ENCODE results near the gene CSAD.

CSAD gene

DNA sequence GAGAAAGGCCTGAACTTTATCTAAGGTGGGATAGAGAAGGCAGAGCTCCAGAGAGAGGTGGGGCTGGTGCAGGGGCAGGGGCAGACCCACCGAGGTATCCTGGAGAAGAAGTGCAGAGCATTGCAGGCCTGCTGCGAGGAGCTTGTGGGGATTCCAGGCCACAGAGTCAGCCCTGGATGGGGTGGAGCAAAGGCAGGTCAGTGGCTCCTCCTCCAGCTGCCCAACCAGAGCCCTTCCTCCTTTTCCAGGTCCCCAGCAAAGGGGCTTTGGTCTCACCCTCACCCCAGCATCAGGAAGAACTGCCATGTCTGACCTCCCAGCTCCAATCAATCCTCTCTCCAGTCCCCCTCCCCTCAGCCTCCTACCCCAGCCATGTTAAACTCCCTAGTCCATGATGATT is 20.1 kb downstream of the CSAD start:
- DNase-seq (ENCODE audit: extremely low spot score): no peak
- ChIA-PET POLR2A (interaction anchor here (1.2 to 3.7 kb wide), 5 partner anchors 20 to 160 kb away, joined by 3 to 27 read pairs (median 6); partner anchors contain the start of genes CSAD, PFDN5 and ZNF740), CTCF (interaction anchor here (0.9 to 3.5 kb wide), 9 partner anchors 12 to 161 kb away, joined by 3 to 21 read pairs (median 8); partner anchors contain the start of gene AAAS)
- TF ChIP-seq SUZ12 (IDR thresholded peaks at IDR 0.05): no peak
- TF ChIP-seq NFRKB (IDR thresholded peaks at IDR 0.05): no peak
- no peak for TF ChIP-seq BHLHE40 (IDR thresholded peaks at IDR 0.05; ENCODE audit: borderline replicate concordance)

DNA sequence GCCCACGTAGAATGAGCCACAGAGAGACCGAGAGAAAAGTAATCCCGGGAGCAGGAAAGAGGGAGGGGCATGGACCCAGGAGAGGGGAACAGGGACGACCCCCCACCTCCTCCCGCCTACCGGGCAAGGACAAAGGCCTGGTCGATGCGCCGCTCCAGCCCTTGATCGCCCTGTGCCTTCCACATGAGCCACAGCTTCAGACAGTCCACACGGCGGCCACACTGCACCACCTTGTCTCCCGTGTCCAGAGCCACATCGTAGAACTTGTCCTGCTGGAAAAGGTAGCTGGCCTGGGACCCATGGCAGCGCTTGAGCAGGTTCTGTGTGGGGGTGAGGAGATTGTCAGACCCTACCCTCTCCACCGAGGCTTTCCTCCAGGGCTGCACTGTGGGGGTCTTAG is 20.7 kb downstream of the CSAD start:
- TF ChIP-seq ZNF384 (IDR thresholded peaks at IDR 0.05): no peak
- no peak for TF ChIP-seq FOXA1 (IDR thresholded peaks at IDR 0.05)
- no peak for TF ChIP-seq LEF1 (IDR thresholded peaks at IDR 0.05; ENCODE audit: borderline replicate concordance)
- TF ChIP-seq ELF4 (IDR thresholded peaks at IDR 0.05): no peak
- no peak for DNase-seq (ENCODE audit: extremely low spot score)
- CTCF ChIA-PET: interaction anchor here (0.7 to 3.5 kb wide), 18 partner anchors 9 to 161 kb away, joined by 3 to 21 read pairs (median 6); partner anchors contain the start of genes AAAS and MYG1
- POLR2A ChIA-PET: interaction anchor here (0.7 to 3.7 kb wide), 7 partner anchors 11 to 161 kb away, joined by 3 to 27 read pairs (median 5); partner anchors contain the start of genes CSAD, PFDN5 and ZNF740

- DNase-seq (ENCODE audit: extremely low spot score): peak; percentile 94
- POLR2A ChIA-PET: interaction anchor here (0.7 to 3.7 kb wide), 10 partner anchors 12 to 266 kb away, joined by 3 to 27 read pairs (median 4); partner anchors contain the start of genes CSAD, PFDN5, SPRYD3 and ZNF740
Observed at GRCh38 chr12:53159195-53159839, 21.4 kb downstream of the CSAD start.

GRCh38 chr12:53152390-53152789 is 28.3 kb downstream of the CSAD start:
- POLR2A ChIA-PET: no interaction called here
- TF ChIP-seq FOXK2 (IDR thresholded peaks at IDR 0.05) (no peak), BHLHE40 (IDR thresholded peaks at IDR 0.05; ENCODE audit: borderline replicate concordance) (no peak), ELF4 (IDR thresholded peaks at IDR 0.05) (no peak), FOXA1 (IDR thresholded peaks at IDR 0.05) (no peak), CTBP1 (IDR thresholded peaks at IDR 0.05; ENCODE audit: borderline replicate concordance) (no peak), ARNT (IDR thresholded peaks at IDR 0.05) (no peak), L3MBTL2 (conservative IDR thresholded peaks at IDR 0.05) (no peak), TARDBP (IDR thresholded peaks at IDR 0.05) (no peak), NFRKB (IDR thresholded peaks at IDR 0.05) (no peak), LEF1 (IDR thresholded peaks at IDR 0.05; ENCODE audit: borderline replicate concordance) (no peak), PKNOX1 (IDR thresholded peaks at IDR 0.05) (no peak)
- no peak for DNase-seq (ENCODE audit: extremely low spot score)
- CTCF ChIA-PET: no interaction called here

More at GRCh38 chr12:53159195-53159839, 21.4 kb downstream of the CSAD start:
- no peak for TF ChIP-seq HDGF (IDR thresholded peaks at IDR 0.05; ENCODE audit: borderline replicate concordance)
- TF ChIP-seq PKNOX1 (IDR thresholded peaks at IDR 0.05): no peak
- TF ChIP-seq NFRKB (IDR thresholded peaks at IDR 0.05): no peak
- TF ChIP-seq ZNF384 (IDR thresholded peaks at IDR 0.05): no peak
- no peak for TF ChIP-seq LEF1 (IDR thresholded peaks at IDR 0.05; ENCODE audit: borderline replicate concordance)
- TF ChIP-seq FOXK2 (IDR thresholded peaks at IDR 0.05): no peak
- no peak for TF ChIP-seq BHLHE40 (IDR thresholded peaks at IDR 0.05; ENCODE audit: borderline replicate concordance)
- TF ChIP-seq SP1 (IDR thresholded peaks at IDR 0.05): no peak
- no peak; the same call in 1 of the 2 replicates for TF ChIP-seq L3MBTL2 (conservative IDR thresholded peaks at IDR 0.05)
- no peak for TF ChIP-seq SUZ12 (IDR thresholded peaks at IDR 0.05)
- no peak for TF ChIP-seq CTBP1 (IDR thresholded peaks at IDR 0.05; ENCODE audit: borderline replicate concordance)
- no peak for TF ChIP-seq FOXA1 (IDR thresholded peaks at IDR 0.05)
- TF ChIP-seq FOXM1 (IDR thresholded peaks at IDR 0.05; ENCODE audit: borderline replicate concordance): no peak
- TF ChIP-seq ARNT (IDR thresholded peaks at IDR 0.05): no peak
- no peak for TF ChIP-seq ELF4 (IDR thresholded peaks at IDR 0.05)
- TF ChIP-seq TARDBP (IDR thresholded peaks at IDR 0.05): no peak
- CTCF ChIA-PET: interaction anchor here (0.6 to 3.5 kb wide), 23 partner anchors 9 to 361 kb away, joined by 3 to 21 read pairs (median 4); partner anchors contain the start of genes AAAS, MYG1 and SOAT2

- ChIA-PET POLR2A (no interaction called here), CTCF (interaction anchor here (1.2 kb wide), 1 partner anchor 9 kb away, joined by 4 read pairs; no protein-coding TSS in a partner anchor)
- DNase-seq (ENCODE audit: extremely low spot score): no peak
- TF ChIP-seq ARNT (IDR thresholded peaks at IDR 0.05) (no peak), HDGF (IDR thresholded peaks at IDR 0.05; ENCODE audit: borderline replicate concordance) (no peak), FOXK2 (IDR thresholded peaks at IDR 0.05) (no peak), SP1 (IDR thresholded peaks at IDR 0.05) (no peak), NFRKB (IDR thresholded peaks at IDR 0.05) (no peak), ZNF384 (IDR thresholded peaks at IDR 0.05) (no peak), L3MBTL2 (conservative IDR thresholded peaks at IDR 0.05) (no peak), BHLHE40 (IDR thresholded peaks at IDR 0.05; ENCODE audit: borderline replicate concordance) (no peak), CTBP1 (IDR thresholded peaks at IDR 0.05; ENCODE audit: borderline replicate concordance) (no peak), SUZ12 (IDR thresholded peaks at IDR 0.05) (no peak)
Observed at GRCh38 chr12:53151039-53151438, 29.7 kb downstream of the CSAD start.

DNA sequence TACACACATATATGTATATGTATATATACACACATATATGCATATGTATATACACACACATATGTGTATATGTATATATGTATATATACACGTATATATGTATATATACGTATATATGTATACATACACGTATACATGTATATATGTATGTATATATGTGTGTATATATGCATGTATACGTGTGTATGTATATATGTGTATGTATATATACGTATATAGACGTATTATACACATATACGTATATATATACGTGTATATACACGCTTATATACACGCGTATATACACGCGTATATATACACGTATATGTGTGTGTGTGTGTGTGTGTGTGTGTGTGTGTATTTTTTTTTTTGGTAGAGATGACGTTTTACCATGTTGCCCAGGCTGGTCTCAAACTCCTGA is 33.1 kb downstream of the CSAD start:
- CTCF ChIA-PET: no interaction called here

More for the DNA sequence above, 33.1 kb downstream of the CSAD start:
- no peak for DNase-seq (ENCODE audit: extremely low spot score)
- TF ChIP-seq PKNOX1 (IDR thresholded peaks at IDR 0.05) (no peak), LEF1 (IDR thresholded peaks at IDR 0.05; ENCODE audit: borderline replicate concordance) (no peak), L3MBTL2 (conservative IDR thresholded peaks at IDR 0.05) (no peak), TARDBP (IDR thresholded peaks at IDR 0.05) (no peak), FOXK2 (IDR thresholded peaks at IDR 0.05) (no peak), FOXM1 (IDR thresholded peaks at IDR 0.05; ENCODE audit: borderline replicate concordance) (no peak), ZNF384 (IDR thresholded peaks at IDR 0.05) (no peak), NFRKB (IDR thresholded peaks at IDR 0.05) (no peak), BHLHE40 (IDR thresholded peaks at IDR 0.05; ENCODE audit: borderline replicate concordance) (no peak), FOXA1 (IDR thresholded peaks at IDR 0.05) (no peak), CTBP1 (IDR thresholded peaks at IDR 0.05; ENCODE audit: borderline replicate concordance) (no peak), SUZ12 (IDR thresholded peaks at IDR 0.05) (no peak), HDGF (IDR thresholded peaks at IDR 0.05; ENCODE audit: borderline replicate concordance) (no peak), ELF4 (IDR thresholded peaks at IDR 0.05) (no peak)
- POLR2A ChIA-PET: no interaction called here

Measured in HEK293T (cell line).